Endodermal cell (in vitro differentiated cells): ENCODE results near the gene ZBED4. TPM values are rescaled to one million over a fixed set of nuclear protein-coding genes. Genes with fewer than 3 reads are reported as not detected.

ENCODE experiments used
- DNase-seq: peaks from one replicate; pipeline ENCODE4 v3.0.0-alpha.2; 2017
- H3K27ac ChIP-seq: 2 replicates; pipeline ENCODE4 v1.5.1; 2013; ENCODE audit warnings: mild to moderate bottlenecking, low read depth, low read length, moderate library complexity
- H3K27me3 ChIP-seq: 2 replicates; pipeline ENCODE4 v1.6.1; 2013; ENCODE audit warnings: mild to moderate bottlenecking, low read length, moderate library complexity; ENCODE audit not compliant: insufficient read depth, control insufficient read depth, poor library complexity, severe bottlenecking
- H3K36me3 ChIP-seq: 2 replicates; pipeline ENCODE4 v1.7.0; 2013; ENCODE audit warnings: mild to moderate bottlenecking, low read length, moderate library complexity; ENCODE audit not compliant: control insufficient read depth, insufficient read depth
- H3K4me1 ChIP-seq: one replicate; pipeline ENCODE4 v1.7.0; 2013; ENCODE audit warnings: low read length; ENCODE audit not compliant: control insufficient read depth, insufficient read depth
- H3K4me3 ChIP-seq: 2 replicates; pipeline ENCODE4 v1.5.1; 2013; ENCODE audit warnings: mild to moderate bottlenecking, low read length, moderate library complexity
- H3K9ac ChIP-seq: 2 replicates; pipeline ENCODE4 v1.6.1; 2013; ENCODE audit warnings: mild to moderate bottlenecking, low read length, moderate library complexity; ENCODE audit not compliant: poor library complexity, severe bottlenecking; ENCODE audit errors: extremely low read depth
- H3K9me3 ChIP-seq: 2 replicates; pipeline ENCODE4 v1.6.1; 2013; ENCODE audit warnings: mild to moderate bottlenecking, low read length, moderate library complexity; ENCODE audit not compliant: control insufficient read depth
- H3K27ac Mint-ChIP-seq: 2 replicates; pipeline ENCODE4 v1.8.0; 2020; ENCODE audit warnings: mixed read lengths
- H3K27me3 Mint-ChIP-seq: 2 replicates; pipeline ENCODE4 v1.8.0; 2021; ENCODE audit warnings: mild to moderate bottlenecking, mixed read lengths; ENCODE audit not compliant: insufficient read depth
- H3K36me3 Mint-ChIP-seq: 2 replicates; pipeline ENCODE4 v1.8.0; 2020; ENCODE audit warnings: low read depth, mixed read lengths
- H3K4me1 Mint-ChIP-seq: 2 replicates; pipeline ENCODE4 v1.8.0; 2020; ENCODE audit warnings: mixed read lengths
- H3K4me3 Mint-ChIP-seq: 2 replicates; pipeline ENCODE4 v1.8.0; 2020; ENCODE audit warnings: mild to moderate bottlenecking, moderate library complexity, mixed read lengths
- H3K9me3 Mint-ChIP-seq: 2 replicates; pipeline ENCODE4 v1.8.0; 2020; ENCODE audit warnings: mild to moderate bottlenecking, mixed read lengths
- CTCF ChIP-seq: fragments of 200-600 bp; sonication (generic); conservative IDR thresholded peaks from 2 replicates; pipeline ENCODE4 v1.5.0; 2021; ENCODE audit warnings: antibody characterized with exemption, mild to moderate bottlenecking
- WGBS, 2 experiments: methylation state at CpG; one replicate each; pipeline versions ENCODE4 v1.1.5 to v1.1.7; 2013; ENCODE audit warnings: missing lambda C conversion rate in 2 of 2, mixed read lengths in 1 of 2; ENCODE audit not compliant: insufficient coverage in 1 of 2, insufficient read length in 1 of 2; 5-methylcytosine and 5-hydroxymethylcytosine counted together
- total RNA-seq, 2 donors: library from RNA; stranded (reverse); fragmentation: NEBNext Ultra II Directional in 1 of 2; extraction: Animal tissue kit (Norgen Biotek cat#: 25700) in 1 of 2; gene quantifications; 2 replicates in 1 of 2; 3 replicates in 1 of 2; pipeline ENCODE4 v1.2.1, GENCODE V29; 2021

Gene ZBED4
- total RNA-seq, 2 donors from 2014 or later = 22.0 to 26.6 TPM

- 96% methylated on average over 7 of the region's 8 CpGs; no CpG with 5 or more reads in 1 of the 2 experiments for WGBS, 2 experiments
- H3K27me3 Mint-ChIP-seq = no peaks in the 10 kb centered on the region
- TF ChIP-seq CTCF = no peak
Measured at GRCh38 chr22:49894322-49895054, 40.8 kb downstream of the ZBED4 start.

GRCh38 chr22:49896201-49896600 lies 42.6 kb downstream of the ZBED4 start:
- no peak overlapping the region for H3K4me3 Mint-ChIP-seq
- Histone ChIP-seq H3K4me3 (no peak overlapping the region), H3K9me3 (peaks cover 13% of the 10 kb centered on the region), H3K36me3 (peaks cover 11% of the 10 kb centered on the region), H3K27ac (no peak overlapping the region), H3K9ac (no peak overlapping the region), H3K4me1 (no peaks in the 10 kb centered on the region), H3K27me3 (no peaks in the 10 kb centered on the region)
- no peak overlapping the region for H3K27ac Mint-ChIP-seq
- no peak for TF ChIP-seq CTCF
- peaks cover 57% of the 10 kb centered on the region for H3K36me3 Mint-ChIP-seq
- DNase-seq = no peak
- no peaks in the 10 kb centered on the region for H3K4me1 Mint-ChIP-seq
- WGBS, 2 experiments = 93 to 99% methylated on average over 5 of the region's 5 CpGs
- no peaks in the 10 kb centered on the region for H3K27me3 Mint-ChIP-seq
- H3K9me3 Mint-ChIP-seq = peaks cover 44% of the 10 kb centered on the region

More at GRCh38 chr22:49894322-49895054, 40.8 kb downstream of the ZBED4 start:
- no peak overlapping the region for H3K4me3 ChIP-seq
- H3K9me3 ChIP-seq = peaks cover 30% of the 10 kb centered on the region
- Mint-ChIP-seq H3K27ac (no peak overlapping the region), H3K4me3 (no peak overlapping the region), H3K4me1 (no peaks in the 10 kb centered on the region), H3K36me3 (peaks cover 60% of the 10 kb centered on the region), H3K9me3 (peaks cover 60% of the 10 kb centered on the region)
- peaks cover 21% of the 10 kb centered on the region for H3K36me3 ChIP-seq
- no peak for DNase-seq
- no peaks in the 10 kb centered on the region for H3K27me3 ChIP-seq
- no peak overlapping the region for H3K9ac ChIP-seq
- H3K4me1 ChIP-seq = no peaks in the 10 kb centered on the region
- no peak overlapping the region for H3K27ac ChIP-seq

GRCh38 chr22:49897015-49897684 lies 43.5 kb downstream of the ZBED4 start:
- TF ChIP-seq CTCF = no peak
- Histone ChIP-seq H3K36me3 (peaks cover 13% of the 10 kb centered on the region), H3K4me1 (no peaks in the 10 kb centered on the region), H3K4me3 (no peak overlapping the region), H3K9ac (no peak overlapping the region), H3K27me3 (no peaks in the 10 kb centered on the region), H3K9me3 (peaks cover 10% of the 10 kb centered on the region), H3K27ac (no peak overlapping the region)
- Mint-ChIP-seq H3K27me3 (no peaks in the 10 kb centered on the region), H3K4me1 (no peaks in the 10 kb centered on the region), H3K36me3 (peaks cover 59% of the 10 kb centered on the region), H3K4me3 (no peak overlapping the region), H3K27ac (no peak overlapping the region), H3K9me3 (peaks cover 40% of the 10 kb centered on the region)
- 96 to 97% methylated on average over 7 of the region's 8 CpGs for WGBS, 2 experiments
- no peak for DNase-seq
